Measurements from ENCODE around the gene TRIM26. TPM values are rescaled to one million over a fixed set of nuclear protein-coding genes. Genes with fewer than 3 reads are reported as not detected.

The TRIM26 gene
- polyA plus RNA-seq, 1 of the 3 experiments (the other 2 are of a cell fraction) = 26.1 TPM

DNA sequence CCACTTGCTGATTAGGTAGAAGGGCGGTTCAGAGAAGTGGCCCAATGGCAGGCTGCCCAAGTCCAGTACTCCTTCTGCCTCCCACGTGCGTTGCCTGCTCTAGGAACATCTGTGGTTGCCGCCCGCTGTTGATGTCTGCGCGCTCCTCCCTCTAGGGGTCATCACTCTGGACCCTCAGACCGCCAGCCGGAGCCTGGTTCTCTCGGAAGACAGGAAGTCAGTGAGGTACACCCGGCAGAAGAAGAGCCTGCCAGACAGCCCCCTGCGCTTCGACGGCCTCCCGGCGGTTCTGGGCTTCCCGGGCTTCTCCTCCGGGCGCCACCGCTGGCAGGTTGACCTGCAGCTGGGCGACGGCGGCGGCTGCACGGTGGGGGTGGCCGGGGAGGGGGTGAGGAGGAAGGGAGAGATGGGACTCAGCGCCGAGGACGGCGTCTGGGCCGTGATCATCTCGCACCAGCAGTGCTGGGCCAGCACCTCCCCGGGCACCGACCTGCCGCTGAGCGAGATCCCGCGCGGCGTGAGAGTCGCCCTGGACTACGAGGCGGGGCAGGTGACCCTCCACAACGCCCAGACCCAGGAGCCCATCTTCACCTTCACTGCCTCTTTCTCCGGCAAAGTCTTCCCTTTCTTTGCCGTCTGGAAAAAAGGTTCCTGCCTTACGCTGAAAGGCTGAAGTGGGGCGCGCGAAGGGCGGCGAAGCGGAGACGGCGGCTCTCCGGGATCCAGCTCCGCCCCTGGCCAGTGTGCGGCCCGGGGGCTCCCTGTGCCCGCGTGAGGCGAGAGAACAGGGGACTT, 41.3 kb downstream of the TRIM26 start (continued):
- TF ChIP-seq, protein P1, sequence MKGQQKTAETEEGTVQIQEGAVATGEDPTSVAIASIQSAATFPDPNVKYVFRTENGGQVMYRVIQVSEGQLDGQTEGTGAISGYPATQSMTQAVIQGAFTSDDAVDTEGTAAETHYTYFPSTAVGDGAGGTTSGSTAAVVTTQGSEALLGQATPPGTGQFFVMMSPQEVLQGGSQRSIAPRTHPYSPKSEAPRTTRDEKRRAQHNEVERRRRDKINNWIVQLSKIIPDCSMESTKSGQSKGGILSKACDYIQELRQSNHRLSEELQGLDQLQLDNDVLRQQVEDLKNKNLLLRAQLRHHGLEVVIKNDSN (IDR thresholded peaks at IDR 0.05; ENCODE audit: borderline replicate concordance, low read depth) = no peak
- no peak for TF ChIP-seq MXI1 (IDR thresholded peaks at IDR 0.05; ENCODE audit: low read depth, low read length)

DNA sequence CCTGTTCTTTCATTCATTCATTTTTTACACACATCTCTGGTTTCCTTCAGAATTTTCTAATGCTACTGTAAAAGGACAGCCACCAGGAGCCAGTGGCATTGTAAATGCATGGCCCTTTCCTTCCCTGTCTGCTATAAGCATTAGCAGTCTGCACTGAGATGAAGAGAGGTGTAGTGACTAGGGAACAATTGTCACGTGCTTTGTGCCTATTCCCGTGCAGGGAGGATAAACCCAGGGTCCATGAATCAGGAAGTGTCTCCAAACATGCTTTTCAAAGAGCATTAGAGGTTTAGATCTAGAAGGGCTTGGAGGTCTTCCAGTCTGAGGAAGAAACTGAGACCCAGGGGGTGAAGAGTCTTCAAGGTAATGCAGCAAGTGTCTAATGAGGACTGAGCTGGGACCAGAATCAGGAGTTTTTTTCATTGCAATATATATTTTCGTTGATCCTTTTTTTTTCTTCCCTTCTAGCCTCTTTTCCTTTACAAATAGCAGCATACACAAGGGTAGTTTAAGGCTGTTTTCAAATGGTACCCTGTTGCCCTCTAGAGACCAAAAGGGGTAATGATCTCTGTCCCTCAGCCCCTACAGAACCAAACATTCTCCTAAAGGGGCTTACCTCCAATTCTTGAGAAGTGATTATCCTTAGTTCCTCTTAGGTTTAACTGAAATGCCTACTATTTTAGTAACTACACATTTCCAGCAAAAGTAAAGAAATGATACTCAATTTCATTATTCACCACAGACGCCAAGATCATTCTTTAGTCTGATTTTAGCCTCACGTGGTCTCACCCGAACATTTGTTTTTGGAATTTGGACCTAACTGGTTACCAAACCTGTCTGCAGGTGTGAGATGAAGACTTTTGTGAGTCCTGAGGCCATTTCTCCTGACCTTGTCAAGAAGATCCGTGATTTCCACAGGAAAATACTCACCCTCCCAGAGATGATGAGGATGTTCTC, 43.3 kb downstream of the TRIM26 start:
- Histone ChIP-seq H2AFZ (ENCODE audit: low read depth) (no peak overlapping the region), H3K27me3 (ENCODE audit: insufficient read depth) (peaks cover 67% of the 10 kb centered on the region), H3K4me3 (ENCODE audit: low read depth in 2 of 2, low read length in 1 of 2) (no peak overlapping the region; a peak in 1 of 4 replicates), H4K20me1 (ENCODE audit: insufficient read depth) (no peaks in the 10 kb centered on the region), H3K9me2 (no peaks in the 10 kb centered on the region), H3K4me1 (ENCODE audit: control insufficient read depth in 1 of 2, insufficient read depth in 2 of 2, low read depth in 1 of 2, low read length in 1 of 2) (peaks cover 0 to 3% of the 10 kb centered on the region in 2 experiments; a peak in 1 of 4 replicates), H3K4me2 (no peak overlapping the region), H3K79me2 (ENCODE audit: insufficient read depth) (no peaks in the 10 kb centered on the region), H3K9ac (no peak overlapping the region), H3K9me3 (no peaks in the 10 kb centered on the region), H3F3A (replicated peaks; ENCODE audit: insufficient read depth) (no peaks in the 10 kb centered on the region), H3K36me3 (replicated peaks in 1 of 2; ENCODE audit: control insufficient read depth in 1 of 2, insufficient read depth in 2 of 2, low read length in 1 of 2) (no peaks in the 10 kb centered on the region), H3K27ac (ENCODE audit: low read depth in 2 of 2, low read length in 1 of 2) (no peak overlapping the region)
- ChIA-PET POLR2A (no interaction called here), CTCF (interaction anchor here (0.6 to 2.0 kb wide), 9 partner anchors 19 to 322 kb away, joined by 3 to 10 read pairs (median 5); no protein-coding TSS in a partner anchor)
- TF ChIP-seq CTCF (IDR thresholded peaks at IDR 0.05) (peak; percentile 82), RAD21 (IDR thresholded peaks at IDR 0.05; ENCODE audit: low read length) (peak; percentile 82), GABPA (IDR thresholded peaks at IDR 0.05; ENCODE audit: low read depth) (no peak), SMC3 (IDR thresholded peaks at IDR 0.05; ENCODE audit: low read depth, low read length) (peak; percentile 51)
- WGBS (ENCODE audit: low lambda C conversion rate) = 10% methylated on average over 7 of the region's 7 CpGs
- DNase-seq = peak; percentile 73

- ChIA-PET CTCF (interaction anchor here (1.0 to 3.4 kb wide), 2 partner anchors 17 to 37 kb away, joined by 3 to 17 read pairs; no protein-coding TSS in a partner anchor), POLR2A (no interaction called here)
- Histone ChIP-seq H3K9me3 (no peaks in the 10 kb centered on the region), H4K20me1 (ENCODE audit: insufficient read depth) (no peaks in the 10 kb centered on the region), H3K4me3 (ENCODE audit: low read depth in 2 of 2, low read length in 1 of 2) (no peak overlapping the region), H3K9ac (no peak overlapping the region), H3K27me3 (ENCODE audit: insufficient read depth) (peaks cover 79% of the 10 kb centered on the region), H3K9me2 (no peaks in the 10 kb centered on the region), H3K79me2 (ENCODE audit: insufficient read depth) (no peaks in the 10 kb centered on the region), H3K27ac (ENCODE audit: low read depth in 2 of 2, low read length in 1 of 2) (no peak overlapping the region), H3F3A (replicated peaks; ENCODE audit: insufficient read depth) (no peaks in the 10 kb centered on the region), H3K4me1 (ENCODE audit: control insufficient read depth in 1 of 2, insufficient read depth in 2 of 2, low read depth in 1 of 2, low read length in 1 of 2) (peaks cover 0 to 3% of the 10 kb centered on the region in 2 experiments; a peak in 1 of 4 replicates), H2AFZ (ENCODE audit: low read depth) (no peak overlapping the region), H3K36me3 (replicated peaks in 1 of 2; ENCODE audit: control insufficient read depth in 1 of 2, insufficient read depth in 2 of 2, low read length in 1 of 2) (no peaks in the 10 kb centered on the region), H3K4me2 (no peak overlapping the region)
- DNase-seq = no peak
- TF ChIP-seq TCF12 (IDR thresholded peaks at IDR 0.05) (no peak), MXI1 (IDR thresholded peaks at IDR 0.05; ENCODE audit: low read depth, low read length) (no peak), IRF3 (IDR thresholded peaks at IDR 0.05; ENCODE audit: low read depth, low read length) (no peak), FOXM1 (IDR thresholded peaks at IDR 0.05; ENCODE audit: low read depth) (no peak), NRF1 (IDR thresholded peaks at IDR 0.05; ENCODE audit: low read depth, low read length) (no peak), GABPA (IDR thresholded peaks at IDR 0.05; ENCODE audit: low read depth) (no peak), JUND (IDR thresholded peaks at IDR 0.05) (no peak), YY1 (IDR thresholded peaks at IDR 0.05; ENCODE audit: low read depth) (no peak), MAX (IDR thresholded peaks at IDR 0.05; ENCODE audit: low read depth) (no peak), POLR2AphosphoS5 (IDR thresholded peaks at IDR 0.05; ENCODE audit: low read depth, low read length) (no peak), SIN3A (IDR thresholded peaks at IDR 0.05; ENCODE audit: borderline replicate concordance, low read depth, low read length) (no peak), RXRA (IDR thresholded peaks at IDR 0.05; ENCODE audit: borderline replicate concordance, low read depth) (no peak), EP300 (IDR thresholded peaks at IDR 0.05; ENCODE audit: borderline replicate concordance in 1 of 2, low read depth in 1 of 2, low read length in 1 of 2) (no peak)
- WGBS (ENCODE audit: low lambda C conversion rate) = 0% methylated on average over 1 of the region's 1 CpG
Observed at GRCh38 chr6:30168741-30169140, 44.5 kb downstream of the TRIM26 start.

Data from SK-N-SH (cell line).